Bronchial epithelial cell (primary cell): ENCODE measurements around the gene MPL. TPM values are rescaled to one million over a fixed set of nuclear protein-coding genes. Genes with fewer than 3 reads are reported as not detected.

Source experiments
- DNase-seq: peaks from one replicate; pipeline ENCODE4 v3.0.0-alpha.2; 2010; ENCODE audit warnings: low read depth
- FAIRE-seq: peaks from 2 replicates; lab custom pipeline; 2011; peaks lifted over from hg19 to GRCh38; lab: Jason Lieb, UNC
- H3K27me3 ChIP-seq: 2 replicates; pipeline ENCODE4 v1.5.1; 2011; ENCODE audit warnings: low read length; ENCODE audit not compliant: control insufficient read depth, insufficient read depth
- H3K36me3 ChIP-seq: 2 replicates; pipeline ENCODE4 v1.5.1; 2011; ENCODE audit warnings: low read length; ENCODE audit not compliant: control insufficient read depth, insufficient read depth
- H3K4me3 ChIP-seq: 2 replicates; pipeline ENCODE4 v1.5.1; 2011; ENCODE audit warnings: mild to moderate bottlenecking, low read depth, low read length, control low read depth
- CTCF ChIP-seq: IDR thresholded peaks from 2 replicates; pipeline ENCODE4 v1.5.1; 2011; ENCODE audit warnings: mild to moderate bottlenecking, moderate library complexity, low read length, control low read depth, inconsistent platforms; ENCODE audit not compliant: insufficient read depth, severe bottlenecking
- total RNA-seq: library from RNA; depleted of rRNA; stranded (reverse); fragments of >200 nt; gene quantifications from 2 replicates; pipeline ENCODE4 v1.2.1, GENCODE V29; 2014

MPL gene
- total RNA-seq, 1 donor from 2014 or later, result not detected

GRCh38 chr1:43304314-43304681, 33.3 kb upstream of the MPL start:
- no peak for TF ChIP-seq CTCF
- DNase-seq (no peak), FAIRE-seq (no peak)
- Histone ChIP-seq H3K4me3 (no peak overlapping the region), H3K36me3 (no peaks in the 10 kb centered on the region), H3K27me3 (no peaks in the 10 kb centered on the region)

GRCh38 chr1:43304771-43305300, 32.8 kb upstream of the MPL start:
- no peaks in the 10 kb centered on the region for H3K36me3 ChIP-seq
- no peak for DNase-seq
- FAIRE-seq, result no peak
- H3K27me3 ChIP-seq, result no peaks in the 10 kb centered on the region
- TF ChIP-seq CTCF, result no peak
- H3K4me3 ChIP-seq, result no peak overlapping the region

GRCh38 chr1:43305461-43305860, 32.2 kb upstream of the MPL start:
- no peak overlapping the region for H3K4me3 ChIP-seq
- no peaks in the 10 kb centered on the region for H3K27me3 ChIP-seq
- TF ChIP-seq CTCF, result no peak
- no peaks in the 10 kb centered on the region for H3K36me3 ChIP-seq
- FAIRE-seq (no peak), DNase-seq (no peak)

- TF ChIP-seq CTCF, result no peak
These were observed 31.5 kb upstream of the MPL start for GRCh38 chr1:43305926-43306687.

GRCh38 chr1:43306688-43307457, 30.7 kb upstream of the MPL start:
- FAIRE-seq (peak; percentile 76), DNase-seq (no peak)
- no peaks in the 10 kb centered on the region for H3K27me3 ChIP-seq
- no peak for TF ChIP-seq CTCF
- H3K4me3 ChIP-seq, result no peak overlapping the region
- no peaks in the 10 kb centered on the region for H3K36me3 ChIP-seq

More at GRCh38 chr1:43305926-43306687, 31.5 kb upstream of the MPL start:
- Histone ChIP-seq H3K27me3 (no peaks in the 10 kb centered on the region), H3K4me3 (no peak overlapping the region), H3K36me3 (no peaks in the 10 kb centered on the region)
- FAIRE-seq (no peak), DNase-seq (no peak)
